ENCODE results near the gene SULT4A1.

SULT4A1 gene

GRCh38 chr22:43776081-43776670, 86.1 kb downstream of the SULT4A1 start:
- in situ Hi-C loops (cut with HindIII; ENCODE audit: low pct_unique_long_range_greater_than_20kb, low sequenced_read_pairs): no loop called here
- peak in 1 of 2 experiments; percentile 85 for DNase-seq (ENCODE audit: low read depth in 1 of 2, low spot score in 1 of 2)
- no peak for TF ChIP-seq JUND (IDR thresholded peaks at IDR 0.05; ENCODE audit: low read depth)

All from T47D (cell line).